VCaP (cell line): ENCODE results near the gene LRIG1.
A peak's percentile ranks its signal among the peaks of the same experiment; 100 is the strongest.

ENCODE experiments used
- H3K27ac ChIP-seq: fragments of 450-650 bp; 2 replicates; pipeline ENCODE4 v1.5.1; 2017
- CTCF ChIP-seq: fragments of 450-650 bp; conservative IDR thresholded peaks from 2 replicates; pipeline ENCODE4 v1.5.1; 2017; ENCODE audit warnings: mild to moderate bottlenecking, moderate library complexity

Gene LRIG1

GRCh38 chr3:66500576-66501482 lies at the start of gene LRIG1:
Gene LRIG1, minus strand, starts transcription at chr3:66501022. Its CDS starts 615 bp downstream, at chr3:66500407.
- peak; percentile 54 for TF ChIP-seq CTCF
- H3K27ac ChIP-seq: peak within 1 kb of the TSS; percentile 92

GRCh38 chr3:66544619-66545429 lies 44.0 kb upstream of the LRIG1 start:
- TF ChIP-seq CTCF: no peak
- no peak overlapping the region for H3K27ac ChIP-seq

GRCh38 chr3:66542153-66542552 lies 41.3 kb upstream of the LRIG1 start:
- no peak for TF ChIP-seq CTCF

GRCh38 chr3:66539466-66539989 lies 38.7 kb upstream of the LRIG1 start:
- no peak for TF ChIP-seq CTCF
- H3K27ac ChIP-seq: no peak overlapping the region

More at GRCh38 chr3:66542153-66542552, 41.3 kb upstream of the LRIG1 start:
- no peak overlapping the region for H3K27ac ChIP-seq

- no peak overlapping the region for H3K27ac ChIP-seq
- TF ChIP-seq CTCF: no peak
Observed at GRCh38 chr3:66538390-66538789, 37.6 kb upstream of the LRIG1 start.

- TF ChIP-seq CTCF: no peak
- no peak overlapping the region for H3K27ac ChIP-seq
Observed at GRCh38 chr3:66537735-66538134, 36.9 kb upstream of the LRIG1 start.

GRCh38 chr3:66536791-66537190 lies 36.0 kb upstream of the LRIG1 start:
- no peak overlapping the region for H3K27ac ChIP-seq
- TF ChIP-seq CTCF: no peak
